K562 (cell line): ENCODE results near the gene ASB10. TPM values are rescaled to one million over a fixed set of nuclear protein-coding genes. Genes with fewer than 3 reads are reported as not detected.

Experiments
- FOXP1 ChIP-seq: sonication (generic); formaldehyde crosslinking; IDR thresholded peaks from 2 replicates; pipeline ENCODE4 v1.8.0; 2022; ENCODE audit warnings: mild to moderate bottlenecking, missing genetic modification reagents
- HNRNPH1 ChIP-seq: fragments of 200-400 bp; formaldehyde crosslinking; optimal IDR thresholded peaks from 2 replicates; pipeline ENCODE3; 2017; ENCODE audit warnings: low read depth, mild to moderate bottlenecking, low read length, moderate library complexity
- JUNB ChIP-seq: fragments of 450-650 bp; formaldehyde crosslinking; conservative IDR thresholded peaks from 2 replicates; pipeline ENCODE4 v1.4.0; 2020; ENCODE audit warnings: mild to moderate bottlenecking
- KDM4B ChIP-seq, 2 experiments: fragments of 450-650 bp in 1 of 2; sonication (generic) in 1 of 2; IDR thresholded peaks; 2 replicates each; pipeline ENCODE4 v1.6.1; 2016 to 2017; ENCODE audit warnings: borderline replicate concordance in 2 of 2, antibody characterized with exemption in 1 of 2, low read depth in 1 of 2, mild to moderate bottlenecking in 1 of 2
- LCOR ChIP-seq: sonication (generic); formaldehyde crosslinking; IDR thresholded peaks from 2 replicates; pipeline ENCODE4 v1.8.0; 2022; ENCODE audit warnings: mild to moderate bottlenecking, missing genetic modification reagents
- NELFE ChIP-seq: IDR thresholded peaks from 2 replicates; pipeline ENCODE4 v1.6.1; 2011; ENCODE audit warnings: mild to moderate bottlenecking; ENCODE audit not compliant: insufficient read depth, insufficient read length
- PHF20 ChIP-seq: fragments of 450-650 bp; IDR thresholded peaks from 2 replicates; pipeline ENCODE4 v1.6.1; 2018; ENCODE audit not compliant: partially characterized antibody
- RCOR1 ChIP-seq, 2 experiments: IDR thresholded peaks; 2 replicates each; pipeline ENCODE4 v1.6.1; 2012; ENCODE audit warnings: low read depth in 2 of 2, low read length in 2 of 2, borderline replicate concordance in 1 of 2, improper control_type of control experiment in 1 of 2
- SIX5 ChIP-seq, 2 experiments: IDR thresholded peaks; 2 replicates each; pipeline ENCODE4 v1.6.1; 2011; ENCODE audit warnings: low read length in 2 of 2, borderline replicate concordance in 1 of 2, low read depth in 1 of 2, mild to moderate bottlenecking in 1 of 2, moderate library complexity in 1 of 2; ENCODE audit not compliant: insufficient read depth in 1 of 2
- TAF15 ChIP-seq: fragments of 200-400 bp; formaldehyde crosslinking; IDR thresholded peaks from 2 replicates; pipeline ENCODE4 v1.6.1; 2017; ENCODE audit warnings: mild to moderate bottlenecking, low read depth, low read length, moderate library complexity
- ZBTB40 ChIP-seq, 2 experiments: fragments of 450-650 bp in 1 of 2; sonication (generic) in 1 of 2; formaldehyde crosslinking in 1 of 2; IDR thresholded peaks; 2 replicates each; pipeline versions ENCODE4 v1.7.1 to v1.9.0; 2016 to 2022; ENCODE audit warnings: inconsistent platforms in 1 of 2, mild to moderate bottlenecking in 1 of 2, missing genetic modification reagents in 1 of 2
- ZNF408 ChIP-seq: fragments of 250-450 bp; sonication (Bioruptor Pico); IDR thresholded peaks from 2 replicates; pipeline ENCODE4 v1.4.0; 2020; ENCODE audit warnings: low read depth, mild to moderate bottlenecking, moderate library complexity
- ZNF518B ChIP-seq: fragments of 250-450 bp; sonication (Bioruptor Pico); IDR thresholded peaks from 2 replicates; pipeline ENCODE4 v1.5.0; 2021; ENCODE audit warnings: mild to moderate bottlenecking, moderate library complexity
- polyA plus RNA-seq, 8 experiments: library from polyadenylated mRNA; depleted of rRNA in 4 of 8; stranded (reverse) in 5 of 8; unstranded in 3 of 8; fragments of >200 nt; fragmentation: Nextera tagmentation in 2 of 8; fragmentation: Illumina TruSeq in 1 of 8; extraction: Ambion mirVana in 2 of 8; extraction: Trizol in 1 of 8; gene quantifications; 2 replicates each; pipeline versions ENCODE4 v1.2.1 to v1.2.3, GENCODE V29; 2011 to 2014; ENCODE audit warnings: inconsistent platforms in 1 of 8, missing spikeins in 1 of 8
- total RNA-seq, 7 experiments: library from RNA; depleted of rRNA in 6 of 7; stranded (reverse); fragments of >200 nt in 6 of 7; fragmentation: Illumina TruSeq in 2 of 7; extraction: Trizol in 2 of 7; gene quantifications; 2 replicates each; pipeline versions ENCODE4 v1.2.1 to v1.2.3, GENCODE V29; 2011 to 2021; ENCODE audit warnings: low replicate concordance in 1 of 7

Gene ASB10
- total and polyA plus RNA-seq, 9 of the 15 experiments (the other 6 are each of a cell fraction or from before 2014, with no cell fraction given): not detected

DNA sequence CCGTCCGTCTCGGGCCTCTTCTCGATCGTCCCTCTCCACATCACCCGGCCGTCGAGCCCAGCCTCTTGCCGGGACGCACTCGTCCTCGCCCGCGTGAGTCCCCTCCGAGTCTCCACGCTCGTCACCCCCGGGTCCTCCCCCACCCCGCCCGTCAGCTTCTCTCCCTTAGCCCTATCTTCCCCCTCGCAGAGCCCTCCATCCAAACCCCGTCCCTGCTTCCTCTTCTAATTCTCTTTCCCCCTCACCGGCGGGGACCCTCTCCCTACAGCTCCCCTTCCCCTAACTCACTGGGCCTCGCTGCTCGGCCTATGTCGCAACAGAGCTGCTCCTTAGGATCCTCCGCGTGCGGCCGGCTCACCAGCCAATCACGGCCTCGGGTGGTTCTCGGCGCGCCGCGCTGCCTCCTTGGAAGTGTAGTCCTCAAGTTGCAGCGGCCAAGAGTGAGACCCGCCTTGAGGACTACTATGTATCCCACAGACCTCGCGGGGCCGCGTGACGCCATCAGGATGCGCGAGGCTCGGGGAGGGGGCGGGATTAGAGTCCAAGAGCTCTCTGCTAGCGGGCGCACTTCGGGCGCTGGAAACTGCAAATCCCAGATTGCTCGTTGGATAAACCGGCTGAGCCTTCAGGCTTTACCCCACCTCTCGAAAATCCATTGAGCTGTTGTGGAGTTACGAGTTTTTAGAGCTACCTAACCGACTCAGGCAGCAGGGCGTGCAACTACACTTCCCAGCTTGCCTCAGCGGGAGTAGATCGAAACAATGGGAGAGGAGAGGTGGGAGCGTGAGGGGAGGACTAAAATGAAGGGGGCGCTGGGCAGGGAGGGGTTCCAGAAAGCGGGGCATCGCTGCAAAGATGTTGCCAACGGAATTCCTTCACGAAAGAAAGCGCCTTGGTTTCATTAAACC is 40.1 kb upstream of the ASB10 start, which contains the start of gene ABCF2 (continued):
- TF ChIP-seq ZBTB40 (IDR thresholded peaks at IDR 0.05): 0 out of 2 replicates have a peak, but pooled peaks have one; percentile 57
- no peak for TF ChIP-seq ZBTB40 (CRISPR knock-in tag; IDR thresholded peaks at IDR 0.05)
- peak; percentile 92 for TF ChIP-seq PHF20
- peak; percentile 94 for TF ChIP-seq LCOR (CRISPR knock-in tag)
- TF ChIP-seq FOXP1 (CRISPR knock-in tag): 0 out of 2 replicates have a peak, but pooled peaks have one; percentile 44
- TF ChIP-seq RCOR1 (IDR thresholded peaks at IDR 0.05; ENCODE audit: borderline replicate concordance in 1 of 2, low read depth in 2 of 2, low read length in 2 of 2): peak in 1 of 2 experiments; percentile 79; a peak in 2 of 4 replicates
- no peak for TF ChIP-seq NELFE
- TF ChIP-seq ZNF518B (CRISPR knock-in tag): no peak
- no peak for TF ChIP-seq ZNF408
- peak in 1 of 2 experiments; percentile 38; a peak in 1 of 4 replicates for TF ChIP-seq KDM4B (IDR thresholded peaks at IDR 0.05; ENCODE audit: borderline replicate concordance in 2 of 2, low read depth in 1 of 2)
- peak; percentile 95 to 97 for TF ChIP-seq SIX5 (IDR thresholded peaks at IDR 0.05; ENCODE audit: borderline replicate concordance in 1 of 2, insufficient read depth in 1 of 2, low read depth in 1 of 2, low read length in 2 of 2)
- no peak for TF ChIP-seq TAF15
- no peak for TF ChIP-seq JUNB (CRISPR knock-in tag)
- no peak for TF ChIP-seq HNRNPH1
